ENCODE results near the gene GIT2. TPM values are rescaled to one million over a fixed set of nuclear protein-coding genes. Genes with fewer than 3 reads are reported as not detected.
A peak's percentile ranks its signal among the peaks of the same experiment; 100 is the strongest.

The GIT2 gene
- total RNA-seq, 1 experiment from 2014 or later, result 36.7 TPM

DNA sequence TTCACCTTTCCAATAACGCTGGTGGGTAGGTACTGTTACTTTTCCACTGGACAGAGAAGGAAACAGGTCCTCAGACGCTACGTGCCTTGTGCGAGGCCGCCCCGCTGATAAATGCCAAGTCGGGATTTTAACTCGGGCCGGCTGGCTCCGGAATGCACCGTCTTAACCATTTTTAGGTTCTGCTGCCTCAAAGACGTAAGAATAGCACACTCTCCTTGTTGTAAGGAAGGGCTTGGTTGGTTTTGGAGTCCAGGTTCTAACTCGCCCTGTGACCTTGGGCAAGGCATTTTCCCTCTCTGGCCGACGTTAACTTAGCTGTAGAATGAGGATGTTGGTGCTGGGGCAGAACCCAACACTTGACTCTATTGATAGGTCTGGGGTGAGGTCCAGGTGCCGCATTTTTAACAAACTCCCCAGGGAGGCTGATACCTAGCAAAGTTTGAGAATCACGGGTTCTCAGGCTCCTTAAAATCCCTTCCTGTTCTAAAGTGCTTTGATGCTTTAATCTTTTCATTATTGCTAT lies 3.9 kb upstream of the GIT2 start:
- H2AFZ ChIP-seq, result peak overlapping the region; percentile 92
- peak overlapping the region; percentile 99 for H3K4me2 ChIP-seq
- H4K20me1 ChIP-seq (ENCODE audit: insufficient read depth), result no peaks in the 10 kb centered on the region
- intact Hi-C loops (cut with micrococcal nuclease; ENCODE audit: unreplicated experiment), result loop anchor here (1.0 to 5.0 kb wide), 2 partner anchors 39 to 48 kb away; no protein-coding TSS in a partner anchor
- peaks cover 45% of the 10 kb centered on the region for H3K4me1 ChIP-seq (replicated peaks; ENCODE audit: insufficient read depth)
- H3K27me3 ChIP-seq (ENCODE audit: insufficient read depth, low read depth), result no peaks in the 10 kb centered on the region
- peak overlapping the region; percentile 68 for H3K4me3 ChIP-seq
- H3K9me3 ChIP-seq (ENCODE audit: insufficient read depth, low read depth), result no peaks in the 10 kb centered on the region
- H3K36me3 ChIP-seq (ENCODE audit: low read depth), result no peaks in the 10 kb centered on the region
- BruUV-seq (replicated peaks), result TSS peak; percentile 43
- peaks cover 31% of the 10 kb centered on the region for H3K79me2 ChIP-seq (ENCODE audit: low read depth)
- peak in 1 of 2 experiments; percentile 3 for DNase-seq
- TF ChIP-seq EZH2 (IDR thresholded peaks at IDR 0.05; ENCODE audit: low read depth) (no peak), CTCF (conservative IDR thresholded peaks at IDR 0.05) (no peak)
- H3F3A ChIP-seq (ENCODE audit: insufficient read depth, low read depth), result peaks cover 33% of the 10 kb centered on the region; the same call in 1 of the 2 replicates
- no peak overlapping the region for H3K27ac ChIP-seq
- CTCF ChIA-PET, result no interaction called here
- POLR2A ChIA-PET (ENCODE audit: unreplicated experiment), result no interaction called here
- H3K9me2 ChIP-seq (ENCODE audit: insufficient read depth), result no peaks in the 10 kb centered on the region

DNA sequence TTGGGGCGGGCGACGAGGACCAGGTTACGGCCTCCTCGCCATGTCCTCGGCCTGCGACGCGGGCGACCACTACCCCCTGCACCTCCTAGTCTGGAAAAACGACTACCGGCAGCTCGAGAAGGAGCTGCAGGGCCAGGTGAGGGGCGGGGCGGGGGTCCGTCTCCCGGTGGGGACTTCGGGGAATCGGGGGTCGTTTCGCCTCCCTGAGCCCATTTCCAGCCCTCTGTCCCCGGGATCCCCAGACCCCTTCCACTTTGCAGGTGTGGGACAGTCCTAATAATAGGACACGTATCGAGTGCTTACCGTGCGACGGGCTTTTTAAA lies 3.4 kb upstream of the GIT2 start:
- peaks cover 33% of the 10 kb centered on the region; the same call in 1 of the 2 replicates for H3F3A ChIP-seq (ENCODE audit: insufficient read depth, low read depth)
- no peaks in the 10 kb centered on the region for H3K27me3 ChIP-seq (ENCODE audit: insufficient read depth, low read depth)
- BruUV-seq (replicated peaks), result no TSS peak
- intact Hi-C loops (cut with micrococcal nuclease; ENCODE audit: unreplicated experiment), result loop anchor here (1.0 kb wide), 1 partner anchor 40 kb away; no protein-coding TSS in a partner anchor
- peaks cover 36% of the 10 kb centered on the region for H3K79me2 ChIP-seq (ENCODE audit: low read depth)
- H4K20me1 ChIP-seq (ENCODE audit: insufficient read depth), result no peaks in the 10 kb centered on the region
- CTCF ChIA-PET, result no interaction called here
- no peak for TF ChIP-seq EZH2 (IDR thresholded peaks at IDR 0.05; ENCODE audit: low read depth)
- no peak for TF ChIP-seq CTCF (conservative IDR thresholded peaks at IDR 0.05)
- H2AFZ ChIP-seq, result peak overlapping the region; percentile 92
- DNase-seq, result no peak
- H3K27ac ChIP-seq, result no peak overlapping the region
- no peaks in the 10 kb centered on the region for H3K9me2 ChIP-seq (ENCODE audit: insufficient read depth)
- H3K4me2 ChIP-seq, result peak overlapping the region; percentile 99
- H3K9me3 ChIP-seq (ENCODE audit: insufficient read depth, low read depth), result no peaks in the 10 kb centered on the region
- H3K4me3 ChIP-seq, result peak overlapping the region; percentile 68
- POLR2A ChIA-PET (ENCODE audit: unreplicated experiment), result interaction anchor here (0.6 kb wide), 1 partner anchor 63 kb away, joined by 3 read pairs; no protein-coding TSS in a partner anchor
- peaks cover 49% of the 10 kb centered on the region for H3K4me1 ChIP-seq (replicated peaks; ENCODE audit: insufficient read depth)
- H3K36me3 ChIP-seq (ENCODE audit: low read depth), result no peaks in the 10 kb centered on the region

DNA sequence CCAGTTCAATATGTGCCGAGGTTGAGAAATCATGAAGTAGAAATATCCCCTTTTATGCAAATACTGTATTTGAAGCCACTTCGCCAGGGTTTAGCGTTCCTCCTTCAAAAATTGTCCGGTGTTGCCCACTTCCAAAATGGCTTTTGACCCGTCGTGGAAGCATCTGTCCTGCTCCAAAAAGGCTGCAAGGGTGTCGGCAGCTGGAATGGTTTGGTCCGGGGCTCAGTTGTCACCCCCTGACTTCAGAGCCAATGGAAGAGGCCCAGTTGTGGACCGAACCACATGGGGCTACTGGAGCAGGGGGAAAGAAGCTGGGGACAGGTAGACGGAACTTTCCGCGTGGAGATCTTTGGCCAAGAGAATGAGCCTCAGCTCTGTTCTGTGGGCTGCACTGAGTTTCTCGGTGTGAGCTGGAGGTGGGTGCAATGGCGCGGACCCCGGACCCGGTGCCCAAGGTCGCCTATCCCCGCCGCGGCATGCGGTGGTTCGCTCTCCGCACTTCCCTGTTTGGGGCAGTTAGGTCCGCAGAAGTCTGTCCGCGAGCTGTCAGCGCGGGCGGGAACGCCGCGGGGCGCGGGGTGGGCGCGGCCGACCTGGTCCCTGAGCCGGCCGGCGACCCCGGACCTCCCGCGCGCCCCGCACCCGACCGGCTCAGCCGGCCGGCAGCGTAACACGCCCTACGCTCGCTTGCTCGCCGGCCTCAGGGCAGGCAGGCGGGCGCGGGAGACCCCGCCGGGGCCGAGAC lies 2.9 kb upstream of the GIT2 start, which contains the start of gene ANKRD13A:
Gene ANKRD13A (plus strand): TSS at position 527 of the 745 bp plus-strand sequence. CDS start 259 bp downstream, outside the sequence.
- no peak for TF ChIP-seq CTCF (conservative IDR thresholded peaks at IDR 0.05)
- no peak for TF ChIP-seq EZH2 (IDR thresholded peaks at IDR 0.05; ENCODE audit: low read depth)
- CTCF ChIA-PET, result no interaction called here
- Histone ChIP-seq H3F3A (ENCODE audit: insufficient read depth, low read depth) (peaks cover 33% of the 10 kb centered on the region; the same call in 1 of the 2 replicates), H3K4me3 (peak within 1 kb of the TSS; percentile 68), H3K27me3 (ENCODE audit: insufficient read depth, low read depth) (no peaks in the 10 kb centered on the region), H3K4me2 (peak within 1 kb of the TSS; percentile 99), H2AFZ (peak within 1 kb of the TSS; percentile 92), H3K27ac (peak within 1 kb of the TSS; percentile 53; the same call in 1 of the 2 replicates), H4K20me1 (ENCODE audit: insufficient read depth) (no peaks in the 10 kb centered on the region), H3K9me3 (ENCODE audit: insufficient read depth, low read depth) (no peaks in the 10 kb centered on the region), H3K36me3 (ENCODE audit: low read depth) (no peaks in the 10 kb centered on the region), H3K9me2 (ENCODE audit: insufficient read depth) (no peaks in the 10 kb centered on the region), H3K4me1 (replicated peaks; ENCODE audit: insufficient read depth) (peaks cover 55% of the 10 kb centered on the region), H3K79me2 (ENCODE audit: low read depth) (peaks cover 41% of the 10 kb centered on the region)
- POLR2A ChIA-PET (ENCODE audit: unreplicated experiment), result interaction anchor here (0.6 kb wide), 2 partner anchors 64 to 194 kb away, joined by 3 read pairs; no protein-coding TSS in a partner anchor
- DNase-seq, result peak; percentile 76 to 84
- BruUV-seq (replicated peaks), result no TSS peak
- intact Hi-C loops (cut with micrococcal nuclease; ENCODE audit: unreplicated experiment), result loop anchor here (1.0 kb wide), 1 partner anchor 40 kb away; no protein-coding TSS in a partner anchor
